H1 (cell line): ENCODE results near the gene SIMC1. TPM values are rescaled to one million over a fixed set of nuclear protein-coding genes. Genes with fewer than 3 reads are reported as not detected.

ENCODE experiments used
- CTCF ChIA-PET: fragments of 300-600 bp; sonication (Branson Sonifier 250); formaldehyde crosslinking; loops from one replicate; lab custom pipeline; 2021; ENCODE audit not compliant: partially characterized antibody; lab: Charles Lee
- POLR2A ChIA-PET: fragments of 300-600 bp; sonication (Branson Sonifier 250); formaldehyde crosslinking; loops from one replicate; lab custom pipeline; 2021; ENCODE audit warnings: inconsistent platforms; ENCODE audit not compliant: partially characterized antibody; lab: Charles Lee
- DNase-seq, 2 experiments: peaks; one replicate each; pipeline versions ENCODE4 v3.0.0 to v3.0.0-alpha.2; 2010 to 2022; ENCODE audit warnings: low spot score in 2 of 2, low read depth in 1 of 2, mixed read lengths in 1 of 2
- FAIRE-seq: peaks from 2 replicates; lab custom pipeline; 2011; peaks lifted over from hg19 to GRCh38; lab: Jason Lieb, UNC
- H2AFZ ChIP-seq: 2 replicates; pipeline ENCODE4 v1.8.1; 2012; ENCODE audit warnings: low read length, inconsistent platforms
- H2AK5ac ChIP-seq: 2 replicates; pipeline ENCODE4 v1.6.1; 2013; ENCODE audit warnings: low read depth, low read length
- H2BK120ac ChIP-seq: replicated peaks from 2 replicates; pipeline ENCODE3; 2013; ENCODE audit warnings: low read depth, low read length, inconsistent platforms
- H2BK12ac ChIP-seq: 2 replicates; pipeline ENCODE4 v1.6.1; 2013; ENCODE audit warnings: low read depth, low read length
- H2BK15ac ChIP-seq: 2 replicates; pipeline ENCODE4 v1.6.1; 2013; ENCODE audit warnings: low read length
- H2BK20ac ChIP-seq: 2 replicates; pipeline ENCODE4 v1.6.1; 2013; ENCODE audit warnings: low read length
- H2BK5ac ChIP-seq: 2 replicates; pipeline ENCODE4 v1.6.1; 2013; ENCODE audit warnings: low read depth, low read length
- H3K14ac ChIP-seq: 2 replicates; pipeline ENCODE4 v1.6.1; 2013; ENCODE audit warnings: inconsistent platforms; ENCODE audit not compliant: insufficient read length
- H3K18ac ChIP-seq: 2 replicates; pipeline ENCODE4 v1.6.1; 2013; ENCODE audit warnings: low read length; ENCODE audit errors: extremely low read depth
- H3K23ac ChIP-seq: 2 replicates; pipeline ENCODE4 v1.6.1; 2013; ENCODE audit warnings: inconsistent platforms; ENCODE audit not compliant: insufficient read length
- H3K23me2 ChIP-seq: 2 replicates; pipeline ENCODE4 v1.6.1; 2013; ENCODE audit warnings: low read depth, low read length
- H3K27ac ChIP-seq: 2 replicates; pipeline ENCODE4 v1.6.1; 2011; ENCODE audit warnings: low read depth, low read length, inconsistent platforms
- H3K27me3 ChIP-seq, 4 experiments: replicated peaks in 1 of 4; 1 replicate in 1 of 4; 2 replicates in 3 of 4; pipeline versions ENCODE4 v1.6.1 to v1.8.1; 2011 to 2013; ENCODE audit warnings: low read length in 3 of 4, mild to moderate bottlenecking in 3 of 4, inconsistent platforms in 2 of 4, mixed read lengths in 2 of 4, moderate library complexity in 1 of 4; ENCODE audit not compliant: control insufficient read depth in 3 of 4, insufficient read depth in 3 of 4; ENCODE audit errors: extremely low read depth in 1 of 4
- H3K36me3 ChIP-seq, 4 experiments: 2 replicates each; pipeline versions ENCODE4 v1.6.1 to v1.8.1; 2011 to 2013; ENCODE audit warnings: mild to moderate bottlenecking in 4 of 4, low read length in 3 of 4, moderate library complexity in 2 of 4, control low read depth in 1 of 4, inconsistent platforms in 1 of 4; ENCODE audit not compliant: insufficient read depth in 4 of 4, control insufficient read depth in 2 of 4
- H3K4ac ChIP-seq: replicated peaks from 2 replicates; pipeline ENCODE3; 2013; ENCODE audit warnings: low read length, low read depth, mixed read lengths, inconsistent platforms; ENCODE audit not compliant: insufficient read length
- H3K4me1 ChIP-seq, 4 experiments: replicated peaks in 1 of 4; 1 replicate in 1 of 4; 2 replicates in 3 of 4; pipeline versions ENCODE4 v1.6.1 to v1.8.1; 2011 to 2013; ENCODE audit warnings: low read length in 3 of 4, inconsistent platforms in 2 of 4, mixed read lengths in 1 of 4; ENCODE audit not compliant: insufficient read depth in 4 of 4, control insufficient read depth in 3 of 4
- H3K4me2 ChIP-seq, 2 experiments: 2 replicates each; pipeline versions ENCODE4 v1.6.1 to v1.8.1; 2011 to 2013; ENCODE audit warnings: low read depth in 2 of 2, low read length in 2 of 2, control low read depth in 1 of 2, inconsistent platforms in 1 of 2, mild to moderate bottlenecking in 1 of 2; ENCODE audit not compliant: insufficient read depth in 1 of 2
- H3K4me3 ChIP-seq, 4 experiments: fragments of 200-600, 300-600 bp in 1 of 4; sonication (generic), shearing (Covaris generic), sonication (Bioruptor Twin) in 1 of 4; 2 replicates each; pipeline versions ENCODE4 v1.5.1 to v1.8.1; 2011 to 2016; ENCODE audit warnings: low read length in 4 of 4, low read depth in 3 of 4, control low read depth in 2 of 4, inconsistent platforms in 2 of 4, mild to moderate bottlenecking in 2 of 4, mixed read lengths in 1 of 4, moderate library complexity in 1 of 4; ENCODE audit not compliant: insufficient read depth in 2 of 4; ENCODE audit errors: extremely low read depth in 1 of 4
- H3K56ac ChIP-seq: replicated peaks from 2 replicates; pipeline ENCODE3; 2013; ENCODE audit warnings: low read depth, mild to moderate bottlenecking, mixed read lengths, low read length, inconsistent platforms; ENCODE audit not compliant: insufficient read length
- H3K79me1 ChIP-seq: 2 replicates; pipeline ENCODE4 v1.6.1; 2013; ENCODE audit warnings: low read depth, low read length, control low read depth
- H3K79me2 ChIP-seq, 2 experiments: 2 replicates each; pipeline versions ENCODE4 v1.6.1 to v1.8.1; 2012 to 2013; ENCODE audit warnings: low read length in 2 of 2, mild to moderate bottlenecking in 2 of 2, inconsistent platforms in 1 of 2; ENCODE audit not compliant: insufficient read depth in 2 of 2, control insufficient read depth in 1 of 2
- H3K9ac ChIP-seq, 4 experiments: replicated peaks in 1 of 4; 1 replicate in 1 of 4; 2 replicates in 3 of 4; pipeline versions ENCODE4 v1.6.1 to v1.8.1; 2011 to 2013; ENCODE audit warnings: low read depth in 3 of 4, low read length in 3 of 4, control low read depth in 2 of 4, mild to moderate bottlenecking in 2 of 4, moderate library complexity in 2 of 4, inconsistent platforms in 1 of 4; ENCODE audit errors: extremely low read depth in 1 of 4
- H3K9me3 ChIP-seq, 2 experiments: 2 replicates each; pipeline versions ENCODE4 v1.6.1 to v1.8.1; 2012 to 2013; ENCODE audit warnings: mild to moderate bottlenecking in 2 of 2, moderate library complexity in 2 of 2, control low read depth in 1 of 2, inconsistent platforms in 1 of 2, low read depth in 1 of 2, low read length in 1 of 2, mixed read lengths in 1 of 2; ENCODE audit not compliant: insufficient read depth in 2 of 2
- H4K20me1 ChIP-seq, 2 experiments: replicated peaks in 1 of 2; 2 replicates each; pipeline versions ENCODE3 to v1.8.1; 2011 to 2013; ENCODE audit warnings: inconsistent platforms in 2 of 2, low read length in 2 of 2, mild to moderate bottlenecking in 1 of 2; ENCODE audit not compliant: insufficient read depth in 2 of 2, control insufficient read depth in 1 of 2
- H4K5ac ChIP-seq: 2 replicates; pipeline ENCODE4 v1.6.1; 2013; ENCODE audit warnings: low read length, low read depth, mixed read lengths, inconsistent platforms; ENCODE audit not compliant: insufficient read length
- H4K8ac ChIP-seq: 2 replicates; pipeline ENCODE4 v1.8.0; 2013; ENCODE audit warnings: mild to moderate bottlenecking, moderate library complexity, low read length, inconsistent platforms; ENCODE audit not compliant: insufficient read depth; ENCODE audit errors: extremely low read depth
- H4K91ac ChIP-seq: replicated peaks from 2 replicates; pipeline ENCODE3; 2013; ENCODE audit warnings: low read length, mixed read lengths, inconsistent platforms; ENCODE audit not compliant: insufficient read length
- CTBP2 ChIP-seq: IDR thresholded peaks from 2 replicates; pipeline ENCODE4 v1.7.0; 2011; ENCODE audit warnings: borderline replicate concordance, mild to moderate bottlenecking, moderate library complexity, mixed read lengths, low read length; ENCODE audit not compliant: insufficient read depth, insufficient read length
- TBP ChIP-seq: IDR thresholded peaks from 2 replicates; pipeline ENCODE4 v1.6.1; 2011; ENCODE audit warnings: low read depth, low read length, improper control_type of control experiment
- WGBS, 2 experiments: shearing (Covaris generic) in 1 of 2; methylation state at CpG; one replicate each; pipeline versions ENCODE4 v1.1.6 to v1.1.7; 2013 to 2015; ENCODE audit warnings: low lambda C conversion rate in 2 of 2, mixed read lengths in 2 of 2, inconsistent platforms in 1 of 2, low coverage in 1 of 2, missing lambda C conversion rate in 1 of 2; ENCODE audit not compliant: insufficient replicate concordance in 2 of 2, insufficient coverage in 1 of 2, insufficient read length in 1 of 2; ENCODE audit errors: extremely low coverage in 1 of 2, missing lambda C conversion rate in 1 of 2; 5-methylcytosine and 5-hydroxymethylcytosine counted together
- polyA plus RNA-seq, 7 experiments: library from polyadenylated mRNA; depleted of rRNA in 3 of 7; stranded (reverse) in 5 of 7; unstranded in 2 of 7; fragments of >200 nt in 5 of 7; fragments of 200-250 nt in 2 of 7; gene quantifications; 1 replicate in 5 of 7; 2 replicates in 1 of 7; 4 replicates in 1 of 7; pipeline versions ENCODE4 v1.2.1 to v1.2.3, GENCODE V29; 2011 to 2013; ENCODE audit warnings: missing spikeins in 2 of 7, mixed read lengths in 2 of 7
- total RNA-seq: library from RNA; stranded (reverse); fragmentation: NEBNext Ultra II Directional; extraction: Animal tissue kit (Norgen Biotek cat#: 25700); gene quantifications from 2 replicates; pipeline ENCODE4 v1.2.1, GENCODE V29; 2021

The SIMC1 gene
- total and polyA plus RNA-seq, 2 of the 8 experiments (the other 6 are each of a cell fraction or from before 2014, with no cell fraction given) = 12.3 to 21.2 TPM

DNA sequence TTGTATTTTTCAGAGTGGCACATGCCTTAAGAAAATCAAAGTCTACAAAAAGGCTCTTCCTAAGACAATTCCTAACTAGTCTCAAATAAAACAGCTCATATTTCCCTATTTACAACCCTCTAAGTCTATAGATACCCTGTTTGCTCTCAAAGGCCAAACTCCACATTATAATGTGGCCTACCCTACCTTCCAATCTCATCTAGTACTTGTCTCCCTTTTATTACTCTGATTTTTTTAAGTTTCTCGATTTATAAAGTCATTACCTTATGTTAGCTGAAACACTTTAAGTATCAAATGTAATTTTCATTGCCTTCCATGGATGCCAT lies 103.9 kb downstream of the SIMC1 start:
- Histone ChIP-seq H2BK15ac (no peak overlapping the region), H3K27me3 (no peaks in the 10 kb centered on the region), H3K14ac (no peak overlapping the region), H4K20me1 (no peaks in the 10 kb centered on the region), H2BK120ac (no peak overlapping the region), H3K4ac (no peak overlapping the region), H3K23me2 (no peaks in the 10 kb centered on the region), H2BK12ac (no peak overlapping the region), H4K91ac (no peak overlapping the region), H3K9ac (no peak overlapping the region), H3K4me1 (no peaks in the 10 kb centered on the region), H3K36me3 (peaks cover 10 to 28% (median 20%) of the 10 kb centered on the region in 4 experiments; a peak in 7 of 8 replicates), H3K79me2 (no peaks in the 10 kb centered on the region), H4K5ac (no peak overlapping the region), H3K79me1 (no peaks in the 10 kb centered on the region), H3K27ac (no peak overlapping the region), H2AK5ac (no peak overlapping the region), H2BK5ac (no peak overlapping the region), H4K8ac (no peak overlapping the region), H3K4me3 (no peak overlapping the region), H3K9me3 (no peaks in the 10 kb centered on the region), H3K4me2 (no peak overlapping the region), H2AFZ (no peak overlapping the region), H2BK20ac (no peak overlapping the region), H3K18ac (no peak overlapping the region), H3K23ac (no peak overlapping the region), H3K56ac (no peak overlapping the region)
- TF ChIP-seq TBP = no peak
- TF ChIP-seq CTBP2 = no peak
- POLR2A ChIA-PET = interaction anchor here (1.2 to 1.8 kb wide), 3 partner anchors 12 to 20 kb away, joined by 3 to 5 read pairs (median 3); no protein-coding TSS in a partner anchor
- DNase-seq (no peak), FAIRE-seq (no peak)
- CTCF ChIA-PET = interaction anchor here (0.7 to 1.1 kb wide), 2 partner anchors 13 to 38 kb away, joined by 3 to 4 read pairs; no protein-coding TSS in a partner anchor
- WGBS, 2 experiments = 86% methylated on average over 1 of the region's 1 CpG; no CpG with 5 or more reads in 1 of the 2 experiments
